ENCODE data around the gene CCT2.

The CCT2 gene

GRCh38 chr12:69585189-69586062, at the start of gene CCT2:
TSS of gene CCT2 (plus strand) at chr12:69585459. CDS start at chr12:69585522, 63 bp downstream.
- peak; percentile 93 for DNase-seq

- DNase-seq, result no peak
Observed at GRCh38 chr12:69540987-69541386, 44.3 kb upstream of the CCT2 start.

GRCh38 chr12:69544087-69544486, 41.2 kb upstream of the CCT2 start:
- no peak for DNase-seq

GRCh38 chr12:69545081-69545480, 40.2 kb upstream of the CCT2 start:
- DNase-seq, result no peak

- DNase-seq, result no peak
Observed at GRCh38 chr12:69546693-69547438, 38.4 kb upstream of the CCT2 start.

- DNase-seq, result no peak
Observed at GRCh38 chr12:69548687-69549086, 36.6 kb upstream of the CCT2 start.

- no peak for DNase-seq
Observed at GRCh38 chr12:69550569-69551350, 34.5 kb upstream of the CCT2 start.

- no peak for DNase-seq
Observed at GRCh38 chr12:69553628-69554248, 31.5 kb upstream of the CCT2 start.

GRCh38 chr12:69555461-69555860, 29.8 kb upstream of the CCT2 start:
- no peak for DNase-seq

GRCh38 chr12:69556383-69556782, 28.9 kb upstream of the CCT2 start:
- DNase-seq, result no peak

GRCh38 chr12:69563166-69563762, 22.0 kb upstream of the CCT2 start:
- no peak for DNase-seq

GRCh38 chr12:69566603-69567002, 18.7 kb upstream of the CCT2 start:
- DNase-seq, result no peak

- DNase-seq, result no peak
Observed at GRCh38 chr12:69569236-69569635, 16.0 kb upstream of the CCT2 start.

- DNase-seq, result no peak
Observed at GRCh38 chr12:69570000-69570516, 15.2 kb upstream of the CCT2 start.

- DNase-seq, result no peak
Observed at GRCh38 chr12:69570545-69571399, 14.5 kb upstream of the CCT2 start.

GRCh38 chr12:69575346-69575745, 9.9 kb upstream of the CCT2 start:
- no peak for DNase-seq

- no peak for DNase-seq
Observed at GRCh38 chr12:69578283-69578682, 7.0 kb upstream of the CCT2 start.

GRCh38 chr12:69579029-69579428, 6.2 kb upstream of the CCT2 start:
- no peak for DNase-seq

- DNase-seq, result no peak
Observed at GRCh38 chr12:69580074-69580473, 5.2 kb upstream of the CCT2 start.

GRCh38 chr12:69583203-69583602, 2.1 kb upstream of the CCT2 start:
- no peak for DNase-seq

- no peak for DNase-seq
Observed at GRCh38 chr12:69588527-69588926, 3.3 kb downstream of the CCT2 start.
